Activated T-helper 1 cell treated with Interleukin-2 at 50 U/mL for 16 hours (primary cell): Measurements from ENCODE around the gene TNFRSF25.
"Not testable (repeated sequence)": the region's sequence is repeated elsewhere in the genome, so short reads cannot be mapped to it uniquely, and the experiment has no call there.

ENCODE experiments used
- DNase-seq: peaks from one replicate; pipeline ENCODE4 v3.0.0-alpha.2; 2020; ENCODE audit warnings: low read depth

TNFRSF25 gene

GRCh38 chr1:6431645-6432579, 34.1 kb downstream of the TNFRSF25 start:
- DNase-seq = not testable (repeated sequence)

GRCh38 chr1:6429660-6430411, 36.1 kb downstream of the TNFRSF25 start:
- not testable (repeated sequence) for DNase-seq

GRCh38 chr1:6428453-6428852, 37.5 kb downstream of the TNFRSF25 start:
- not testable (repeated sequence) for DNase-seq

GRCh38 chr1:6427441-6428390, 38.3 kb downstream of the TNFRSF25 start:
- no peak for DNase-seq

GRCh38 chr1:6426972-6427350, 39.0 kb downstream of the TNFRSF25 start:
- no peak for DNase-seq

- no peak for DNase-seq
These were observed 39.5 kb downstream of the TNFRSF25 start for GRCh38 chr1:6426277-6426971.

- DNase-seq = no peak
These were observed 40.3 kb downstream of the TNFRSF25 start for GRCh38 chr1:6425658-6426057.

DNA sequence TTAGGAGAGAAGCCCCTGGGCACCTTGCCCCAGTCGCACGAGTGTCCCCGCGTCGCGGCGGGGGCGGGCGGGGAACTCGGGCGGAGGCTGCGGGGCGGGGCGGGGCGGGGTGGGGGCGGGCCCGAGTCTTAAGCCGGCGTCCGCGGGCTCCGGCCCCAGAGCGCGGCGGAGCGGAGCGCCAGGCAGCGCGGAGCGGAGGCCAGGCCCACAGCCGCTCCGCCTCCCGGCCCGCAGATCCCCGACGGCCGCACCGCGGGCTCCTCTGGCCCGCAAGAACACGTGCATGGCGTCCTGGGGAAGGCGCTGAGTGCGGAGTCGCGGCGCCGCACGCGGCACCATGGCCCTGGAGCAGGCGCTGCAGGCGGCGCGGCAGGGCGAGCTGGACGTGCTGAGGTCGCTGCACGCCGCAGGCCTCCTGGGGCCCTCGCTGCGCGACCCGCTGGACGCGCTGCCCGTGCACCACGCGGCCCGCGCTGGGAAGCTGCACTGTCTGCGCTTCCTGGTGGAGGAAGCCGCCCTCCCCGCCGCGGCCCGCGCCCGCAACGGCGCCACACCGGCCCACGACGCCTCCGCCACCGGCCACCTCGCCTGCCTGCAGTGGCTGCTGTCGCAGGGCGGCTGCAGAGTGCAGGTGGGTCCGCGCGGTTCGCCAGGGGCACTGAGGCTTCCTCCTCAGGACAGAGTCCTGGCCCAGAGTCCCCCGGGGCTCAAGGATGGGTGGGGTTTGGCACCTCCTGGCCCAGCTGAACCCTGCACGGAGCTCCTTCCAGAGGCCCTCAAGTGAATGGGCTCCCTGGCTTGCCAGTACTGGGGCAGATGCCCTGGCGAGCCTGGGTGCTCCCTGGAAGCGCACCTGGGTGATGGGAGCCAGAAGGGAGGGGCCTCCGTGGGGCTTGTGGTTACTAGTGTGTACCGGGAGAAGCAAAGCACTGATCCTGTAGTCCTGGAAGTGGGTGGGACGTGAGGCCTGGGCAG, 41.1 kb downstream of the TNFRSF25 start, which contains the start of gene ESPN:
ESPN (plus strand) TSS at position 158 of the 975 bp plus-strand sequence; CDS start at position 338, 180 bp downstream.
- DNase-seq = no peak

- DNase-seq = no peak
These were observed 41.9 kb downstream of the TNFRSF25 start for GRCh38 chr1:6424000-6424565.

- DNase-seq = peak; percentile 55
These were observed 42.5 kb downstream of the TNFRSF25 start for GRCh38 chr1:6423321-6423999.

GRCh38 chr1:6421266-6421665, 44.7 kb downstream of the TNFRSF25 start:
- DNase-seq = no peak

- no peak for DNase-seq
These were observed 45.4 kb downstream of the TNFRSF25 start for GRCh38 chr1:6420454-6421042.

DNA sequence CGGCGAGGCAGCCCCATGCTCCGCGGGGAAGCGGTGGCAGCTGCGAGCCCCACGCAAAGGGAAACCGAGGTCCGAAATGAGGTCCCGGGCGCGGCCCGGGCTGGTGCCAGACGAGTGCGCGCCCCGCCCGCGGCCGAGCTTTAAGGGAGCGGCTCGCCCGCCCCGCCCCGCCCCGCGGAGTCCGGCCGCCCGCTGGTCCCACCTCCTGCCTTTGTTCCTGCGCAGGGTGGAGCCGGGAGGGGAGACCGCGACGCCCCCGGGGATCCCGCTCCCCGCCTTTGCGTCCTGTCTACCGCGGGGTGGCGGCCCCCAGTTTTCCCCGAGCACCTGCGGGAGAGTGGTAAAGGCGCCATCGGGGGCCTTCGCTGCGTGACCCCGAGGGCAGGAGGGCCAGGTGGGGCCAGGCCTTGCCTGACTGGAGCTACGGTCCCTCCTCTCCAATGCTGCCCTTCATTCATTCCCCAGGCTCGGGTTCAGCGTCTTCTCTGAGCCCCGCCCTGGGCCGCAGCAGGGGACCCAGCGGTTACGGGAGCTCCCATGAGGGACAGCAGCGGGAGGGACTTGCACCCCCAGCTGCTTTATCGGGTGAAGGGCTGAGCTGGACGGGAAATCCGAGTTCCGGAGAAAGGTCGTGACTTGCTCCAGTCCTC, 46.0 kb downstream of the TNFRSF25 start, which contains the start of gene HES2:
HES2 (minus strand) TSS at position 116 of the 650 bp plus-strand sequence; CDS start at position 17, 99 bp downstream.
- no peak for DNase-seq

GRCh38 chr1:6419397-6419803, 46.6 kb downstream of the TNFRSF25 start:
- no peak for DNase-seq

DNA sequence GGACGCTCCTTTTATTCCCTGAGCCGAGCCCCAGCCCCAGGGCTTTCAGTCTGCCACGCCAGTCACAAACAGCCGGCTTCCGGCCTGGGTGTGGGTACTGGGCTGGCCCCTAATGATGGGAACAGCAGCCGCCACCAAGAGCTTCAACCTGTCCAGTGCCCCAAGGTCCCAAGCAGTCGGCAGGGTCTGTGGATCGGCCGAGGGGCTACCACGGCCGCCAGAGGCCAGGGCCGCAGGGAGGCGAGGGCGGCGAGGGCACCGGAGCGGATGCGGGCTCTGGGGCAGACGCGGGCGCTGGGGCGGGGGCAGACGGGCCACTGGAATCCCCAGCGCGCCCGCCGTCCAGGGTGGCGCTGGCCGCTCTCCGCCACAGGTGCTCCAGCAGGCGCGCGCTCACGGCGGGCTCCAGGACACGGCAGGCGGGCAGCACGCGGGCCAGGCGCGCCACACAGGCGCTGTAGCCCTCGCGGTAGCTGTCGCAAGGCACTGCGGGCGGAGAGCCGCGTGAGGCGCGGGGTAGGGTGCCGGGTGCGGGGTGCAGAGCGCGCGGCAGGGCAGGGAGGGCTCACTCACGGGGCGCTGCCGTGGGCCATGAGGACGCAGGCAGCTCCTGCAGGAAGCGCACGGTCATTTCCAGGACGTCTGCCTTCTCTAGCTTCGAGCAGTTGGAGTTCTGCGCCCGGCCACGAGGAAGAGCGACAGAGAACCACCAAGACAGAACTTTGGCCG, 47.1 kb downstream of the TNFRSF25 start:
- DNase-seq = no peak

DNA sequence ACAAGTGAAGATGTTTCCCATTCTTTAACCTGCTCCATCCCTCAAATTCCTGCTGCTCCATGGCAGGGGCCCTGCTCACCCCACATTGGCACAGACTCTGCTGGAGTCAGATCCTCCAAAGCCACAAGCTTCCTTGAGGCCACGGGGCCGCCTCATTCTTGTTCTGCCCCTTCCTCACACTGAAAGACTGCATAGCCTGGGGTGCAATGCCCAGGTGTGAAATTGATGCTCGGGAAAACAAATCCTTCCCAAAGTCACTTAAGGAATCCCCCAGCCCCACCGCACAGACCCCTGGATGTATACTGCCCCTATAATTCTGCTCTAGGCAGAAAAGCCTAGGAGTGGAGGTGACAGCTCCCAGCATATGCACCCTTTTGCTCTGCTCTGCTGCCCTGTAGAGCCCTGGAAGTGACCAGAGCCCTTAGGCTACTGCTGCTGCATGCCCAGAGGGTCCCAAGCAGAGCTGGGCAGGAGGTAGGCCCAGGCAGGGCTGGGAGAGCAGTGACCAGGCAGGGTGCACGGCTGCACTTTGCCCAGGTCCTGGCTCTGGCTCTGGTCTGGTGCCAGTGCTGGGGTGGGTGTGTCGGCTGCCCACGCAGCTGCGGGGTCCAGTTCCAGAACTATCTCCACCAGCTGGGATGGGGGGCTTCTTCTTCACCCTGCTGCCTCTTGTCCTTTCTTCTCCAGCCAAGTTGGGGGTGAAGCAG, 47.9 kb downstream of the TNFRSF25 start:
- DNase-seq = no peak

DNA sequence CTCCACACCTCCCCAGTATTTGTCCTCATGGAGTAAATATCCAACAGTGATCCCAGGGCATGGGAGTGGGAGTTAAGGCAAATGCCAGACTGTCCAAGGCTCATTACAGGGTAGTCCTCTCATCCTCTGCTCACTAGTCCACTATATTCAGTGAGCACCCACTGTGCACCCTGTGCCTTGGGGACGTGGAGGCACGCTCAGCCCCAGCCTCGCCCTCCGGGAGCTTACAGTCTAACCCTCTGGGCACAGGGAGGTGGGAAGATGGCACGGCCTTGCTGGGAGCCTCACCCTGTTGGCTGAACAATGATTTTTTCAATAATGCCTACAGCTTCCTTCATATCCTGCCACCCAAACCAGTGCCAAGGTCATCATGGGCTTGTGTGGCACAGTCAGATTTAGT, 49.1 kb downstream of the TNFRSF25 start:
- DNase-seq = no peak
